HG03442 (cell line): ENCODE data around the gene DCANP1.
A peak's percentile ranks its signal among the peaks of the same experiment; 100 is the strongest.

Experiments used
- ATAC-seq: cut with Tn5 transposase; IDR thresholded peaks from one replicate; pipeline ENCODE4 v1.9.1; 2021; ENCODE audit warnings: mild to moderate bottlenecking, moderate library complexity; ENCODE audit not compliant: unreplicated experiment

The DCANP1 gene

GRCh38 chr5:135426102-135427082, 20.8 kb downstream of the DCANP1 start:
- peak; percentile 74 for ATAC-seq

GRCh38 chr5:135425641-135426040, 21.5 kb downstream of the DCANP1 start:
- ATAC-seq: no peak

GRCh38 chr5:135423846-135424168, 23.3 kb downstream of the DCANP1 start:
- ATAC-seq: no peak

- ATAC-seq: no peak
These were observed 23.9 kb downstream of the DCANP1 start for GRCh38 chr5:135423146-135423845.

- no peak for ATAC-seq
These were observed 24.7 kb downstream of the DCANP1 start for GRCh38 chr5:135422419-135422818.

GRCh38 chr5:135417083-135417482, 30.1 kb downstream of the DCANP1 start:
- ATAC-seq: no peak

- no peak for ATAC-seq
These were observed 42.1 kb downstream of the DCANP1 start for GRCh38 chr5:135405082-135405481.

- no peak for ATAC-seq
These were observed 45.1 kb downstream of the DCANP1 start for GRCh38 chr5:135402031-135402430.

- no peak for ATAC-seq
These were observed 46.3 kb downstream of the DCANP1 start for GRCh38 chr5:135400866-135401265.

- ATAC-seq: no peak
These were observed 47.2 kb downstream of the DCANP1 start for GRCh38 chr5:135399794-135400542.

- peak; percentile 87 for ATAC-seq
These were observed 48.0 kb downstream of the DCANP1 start, which contains the start of gene MACROH2A1 for GRCh38 chr5:135398855-135399793. Gene MACROH2A1, minus strand, starts transcription at chr5:135399231. Its CDS starts 10,138 bp downstream, at chr5:135389093.

- ATAC-seq: peak; percentile 29
These were observed 48.8 kb downstream of the DCANP1 start for GRCh38 chr5:135398160-135398854.

- ATAC-seq: no peak
These were observed 50.1 kb downstream of the DCANP1 start for GRCh38 chr5:135397084-135397483.

- ATAC-seq: no peak
These were observed 50.6 kb downstream of the DCANP1 start for GRCh38 chr5:135396459-135397055.

GRCh38 chr5:135395866-135396265, 51.3 kb downstream of the DCANP1 start:
- ATAC-seq: no peak

- no peak for ATAC-seq
These were observed 51.7 kb downstream of the DCANP1 start for GRCh38 chr5:135395451-135395850.
